K562 (cell line): ENCODE results near the gene SLC24A1. TPM values are rescaled to one million over a fixed set of nuclear protein-coding genes. Genes with fewer than 3 reads are reported as not detected.

ENCODE experiments used
- ATAC-seq: fragments of 200-7000 bp; cut with Tn5 transposase; 3 replicates; pipeline ENCODE4 v1.9.1; 2020; ENCODE audit warnings: moderate library complexity
- BruUV-seq: library from RNA; stranded (reverse); fragments of 400-500 nt; replicated peaks from 2 replicates; lab custom pipeline; 2021; lab: Mats Ljungman, UMichigan
- CTCF ChIA-PET: fragments of 300-600 bp; formaldehyde crosslinking; extraction: SDS; loops from one replicate; lab custom pipeline; 2021; ENCODE audit warnings: low intra/inter-chr PET ratio; lab: Yijun Ruan, JAX
- POLR2A ChIA-PET: fragments of 300-600, 350-650 bp; sonication (Branson Sonifier 250); formaldehyde crosslinking; extraction: SDS; loops from one replicate; lab custom pipeline; 2021; ENCODE audit warnings: antibody characterized with exemption, inconsistent platforms; lab: Yijun Ruan, JAX
- DNase-seq, 4 experiments: peaks; one replicate each; pipeline versions ENCODE4 v3.0.0 to v3.0.0-alpha.2; 2011 to 2018; ENCODE audit warnings: low spot score in 3 of 4, mixed read lengths in 3 of 4; ENCODE audit errors: extremely low read depth in 1 of 4
- FAIRE-seq: peaks from 2 replicates; lab custom pipeline; 2011; peaks lifted over from hg19 to GRCh38; lab: Jason Lieb, UNC
- H2AFZ ChIP-seq: 2 replicates; pipeline ENCODE4 v1.6.0; 2011; ENCODE audit warnings: low read depth, low read length, control low read depth, inconsistent platforms
- H3K27ac ChIP-seq: fragments of 200-600 bp; 3 replicates; pipeline ENCODE4 v1.8.0; 2011; ENCODE audit warnings: low read depth, mild to moderate bottlenecking, control low read depth, inconsistent platforms, low read length, moderate library complexity, mixed read lengths; ENCODE audit errors: extremely low read depth
- H3K27me3 ChIP-seq, 2 experiments: fragments of 300-600 bp in 1 of 2; 2 replicates in 1 of 2; 3 replicates in 1 of 2; pipeline versions ENCODE4 v1.6.0 to v1.8.0; 2011; ENCODE audit warnings: inconsistent platforms in 2 of 2, low read length in 2 of 2, mild to moderate bottlenecking in 1 of 2, mixed read lengths in 1 of 2, moderate library complexity in 1 of 2; ENCODE audit not compliant: control insufficient read depth in 2 of 2, insufficient read depth in 2 of 2
- H3K36me3 ChIP-seq: fragments of 300-600 bp; 3 replicates; pipeline ENCODE4 v1.8.0; 2011; ENCODE audit warnings: mild to moderate bottlenecking, low read length, inconsistent platforms; ENCODE audit not compliant: control insufficient read depth, insufficient read depth
- H3K4me1 ChIP-seq, 2 experiments: fragments of 200-600 bp in 1 of 2; replicated peaks in 1 of 2; 2 replicates in 1 of 2; 3 replicates in 1 of 2; pipeline versions ENCODE4 v1.5.1 to v1.8.0; 2011; ENCODE audit warnings: inconsistent platforms in 2 of 2, low read length in 2 of 2, mild to moderate bottlenecking in 1 of 2, mixed read lengths in 1 of 2, moderate library complexity in 1 of 2; ENCODE audit not compliant: control insufficient read depth in 2 of 2, insufficient read depth in 2 of 2
- H3K4me2 ChIP-seq: 2 replicates; pipeline ENCODE4 v1.6.1; 2011; ENCODE audit warnings: low read length, control low read depth, inconsistent platforms, mixed read lengths; ENCODE audit not compliant: insufficient read depth
- H3K4me3 ChIP-seq: fragments of 200-600 bp; sonication (generic), shearing (Covaris generic); 2 replicates; pipeline ENCODE4 v1.5.1; 2016; ENCODE audit warnings: control low read depth, inconsistent platforms
- H3K79me2 ChIP-seq: fragments of 200-600 bp; 3 replicates; pipeline ENCODE4 v1.8.0; 2011; ENCODE audit warnings: low read length, inconsistent platforms; ENCODE audit not compliant: control insufficient read depth, insufficient read depth
- H3K9ac ChIP-seq, 2 experiments: 2 replicates each; pipeline versions ENCODE4 v1.6.0 to v1.6.1; 2011; ENCODE audit warnings: low read depth in 2 of 2, low read length in 2 of 2, control low read depth in 1 of 2, inconsistent platforms in 1 of 2, mild to moderate bottlenecking in 1 of 2, mixed read lengths in 1 of 2; ENCODE audit not compliant: insufficient read depth in 1 of 2
- H3K9me1 ChIP-seq: one replicate; pipeline ENCODE4 v1.6.0; 2011; ENCODE audit warnings: inconsistent platforms, mild to moderate bottlenecking, low read length, moderate library complexity; ENCODE audit not compliant: control insufficient read depth, insufficient read depth
- H3K9me3 ChIP-seq: replicated peaks from 2 replicates; pipeline ENCODE4 v1.5.1; 2011; ENCODE audit warnings: low read depth, low read length, inconsistent platforms; ENCODE audit not compliant: control insufficient read depth, insufficient read depth
- H4K20me1 ChIP-seq: replicated peaks from 2 replicates; pipeline ENCODE4 v1.6.1; 2011; ENCODE audit warnings: low read length, inconsistent platforms, mixed read lengths; ENCODE audit not compliant: control insufficient read depth, insufficient read depth
- CXXC5 ChIP-seq: fragments of 250-450 bp; sonication (Bioruptor Pico); IDR thresholded peaks from 2 replicates; pipeline ENCODE4 v1.8.0; 2022; ENCODE audit warnings: inconsistent platforms, mild to moderate bottlenecking, moderate library complexity
- ERF ChIP-seq: fragments of 450-650 bp; formaldehyde crosslinking; IDR thresholded peaks from 2 replicates; pipeline ENCODE4 v1.4.0; 2020; ENCODE audit warnings: mild to moderate bottlenecking, mixed read lengths
- KDM5B ChIP-seq: fragments of 200-600 bp; sonication (generic); IDR thresholded peaks from 2 replicates; pipeline ENCODE4 v1.6.1; 2012; ENCODE audit warnings: low read depth, mild to moderate bottlenecking, moderate library complexity, low read length, control low read depth, inconsistent platforms; ENCODE audit not compliant: insufficient replicate concordance
- KLF1 ChIP-seq: fragments of 450-650 bp; IDR thresholded peaks from 2 replicates; pipeline ENCODE4 v1.6.1; 2016; ENCODE audit warnings: missing genetic modification characterization, missing compliant biosample characterization
- MTA3 ChIP-seq: fragments of 450-650 bp; formaldehyde crosslinking; IDR thresholded peaks from 2 replicates; pipeline ENCODE4 v1.6.1; 2017; ENCODE audit warnings: mild to moderate bottlenecking, borderline replicate concordance
- NFIC ChIP-seq: fragments of 450-650 bp; IDR thresholded peaks from 2 replicates; pipeline ENCODE4 v1.6.1; 2017; ENCODE audit warnings: mild to moderate bottlenecking, inconsistent platforms
- RBM15 ChIP-seq: fragments of 200-400 bp; formaldehyde crosslinking; IDR thresholded peaks from 2 replicates; pipeline ENCODE4 v1.6.1; 2018; ENCODE audit warnings: mild to moderate bottlenecking, low read length, moderate library complexity; ENCODE audit not compliant: insufficient read depth
- SRSF7 ChIP-seq: fragments of 200-400 bp; formaldehyde crosslinking; optimal IDR thresholded peaks from 2 replicates; pipeline ENCODE3; 2017; ENCODE audit warnings: mild to moderate bottlenecking, low read depth, low read length
- ZBTB8A ChIP-seq: fragments of 450-650 bp; IDR thresholded peaks from 2 replicates; pipeline ENCODE4 v1.6.1; 2018; ENCODE audit warnings: mild to moderate bottlenecking, moderate library complexity; ENCODE audit not compliant: partially characterized antibody
- ZNF133 ChIP-seq: fragments of 250-450 bp; sonication (Bioruptor Pico); IDR thresholded peaks from 2 replicates; pipeline ENCODE4 v1.4.0; 2020; ENCODE audit warnings: mild to moderate bottlenecking
- ZNF324 ChIP-seq: fragments of 250-450 bp; sonication (Bioruptor Pico); IDR thresholded peaks from 2 replicates; pipeline ENCODE4 v1.4.0; 2020; ENCODE audit warnings: mild to moderate bottlenecking
- ZNF584 ChIP-seq: fragments of 200-800 bp; sonication (Bioruptor generic); IDR thresholded peaks from 2 replicates; pipeline ENCODE4 v1.6.1; 2016; ENCODE audit warnings: low read depth, mild to moderate bottlenecking, missing genetic modification characterization, missing compliant biosample characterization
- ZNF766 ChIP-seq: fragments of 200-800 bp; sonication (Bioruptor generic); conservative IDR thresholded peaks from 2 replicates; pipeline ENCODE4 v1.6.1; 2016; ENCODE audit warnings: missing genetic modification characterization, missing compliant biosample characterization
- ZNF77 ChIP-seq: fragments of 250-450 bp; sonication (Bioruptor Pico); IDR thresholded peaks from 2 replicates; pipeline ENCODE4 v1.5.0; 2020
- WGBS: fragments of 100-300 bp; shearing (Covaris generic); methylation state at CpG from one replicate; pipeline ENCODE4 v1.1.6; 2016; ENCODE audit warnings: low coverage, mixed read lengths; ENCODE audit not compliant: insufficient coverage; ENCODE audit errors: missing lambda C conversion rate; 5-methylcytosine and 5-hydroxymethylcytosine counted together
- in situ Hi-C: fragments of 300-500 bp; cut with MboI; formaldehyde crosslinking; loops from 4 replicates; pipeline ENCODE4 v1.15.0; 2018; ENCODE audit warnings: inconsistent platforms, mixed read lengths
- intact Hi-C: fragments of 100-400 bp; cut with micrococcal nuclease; formaldehyde crosslinking; loops from 2 replicates; pipeline ENCODE4 v1.14.2; 2022
- polyA plus RNA-seq, 8 experiments: library from polyadenylated mRNA; depleted of rRNA in 4 of 8; stranded (reverse) in 5 of 8; unstranded in 3 of 8; fragments of >200 nt; fragmentation: Nextera tagmentation in 2 of 8; fragmentation: Illumina TruSeq in 1 of 8; extraction: Ambion mirVana in 2 of 8; extraction: Trizol in 1 of 8; gene quantifications; 2 replicates each; pipeline versions ENCODE4 v1.2.1 to v1.2.3, GENCODE V29; 2011 to 2014; ENCODE audit warnings: inconsistent platforms in 1 of 8, missing spikeins in 1 of 8
- total RNA-seq, 7 experiments: library from RNA; depleted of rRNA in 6 of 7; stranded (reverse); fragments of >200 nt in 6 of 7; fragmentation: Illumina TruSeq in 2 of 7; extraction: Trizol in 2 of 7; gene quantifications; 2 replicates each; pipeline versions ENCODE4 v1.2.1 to v1.2.3, GENCODE V29; 2011 to 2021; ENCODE audit warnings: low replicate concordance in 1 of 7
- TF ChIP-seq, protein P1 (sequence below): fragments of 450-650 bp; IDR thresholded peaks from 2 replicates; pipeline ENCODE4 v1.6.1; 2018; ENCODE audit warnings: mild to moderate bottlenecking, low read depth; ENCODE audit not compliant: partially characterized antibody
- TF ChIP-seq, protein P2 (sequence below): fragments of 450-650 bp; IDR thresholded peaks from 2 replicates; pipeline ENCODE4 v1.7.1; 2018; ENCODE audit warnings: mild to moderate bottlenecking, low read depth; ENCODE audit not compliant: partially characterized antibody
- TF ChIP-seq, protein P3 (sequence below): fragments of 450-650 bp; formaldehyde crosslinking; IDR thresholded peaks from 2 replicates; pipeline ENCODE4 v1.4.0; 2022; ENCODE audit warnings: mild to moderate bottlenecking, moderate library complexity

The SLC24A1 gene
- total and polyA plus RNA-seq, 9 of the 15 experiments (the other 6 are each of a cell fraction or from before 2014, with no cell fraction given), result 3.1 to 8.2 (median 5.5) TPM

DNA sequence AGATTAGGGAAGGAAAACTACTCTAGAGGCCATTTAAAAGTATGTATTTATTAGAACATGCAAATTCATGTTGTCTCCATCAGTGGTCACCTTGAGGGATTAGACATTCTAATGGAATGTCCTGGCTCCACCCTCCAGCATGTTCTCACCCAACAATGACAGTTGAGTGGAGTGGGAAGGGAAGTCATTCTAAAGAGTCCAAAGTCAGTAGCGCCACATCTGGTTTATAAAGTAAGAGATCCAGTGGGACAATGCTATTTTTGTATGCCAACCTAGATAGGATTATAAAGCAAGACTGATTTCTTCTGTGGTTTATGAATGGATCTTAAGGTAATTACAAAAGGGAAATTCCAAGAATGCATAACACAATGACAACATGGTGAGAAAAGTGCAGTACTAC is 33.3 kb downstream of the SLC24A1 start:
- Histone ChIP-seq H4K20me1 (no peaks in the 10 kb centered on the region), H2AFZ (no peak overlapping the region), H3K36me3 (peaks cover 18% of the 10 kb centered on the region; the same call in 2 of the 3 replicates), H3K9me3 (no peaks in the 10 kb centered on the region), H3K4me2 (no peak overlapping the region), H3K9ac (no peak overlapping the region), H3K79me2 (no peaks in the 10 kb centered on the region), H3K4me1 (peaks cover 0 to 7% of the 10 kb centered on the region in 2 experiments; a peak in 2 of 5 replicates), H3K27me3 (no peaks in the 10 kb centered on the region), H3K9me1 (no peaks in the 10 kb centered on the region), H3K27ac (no peak overlapping the region), H3K4me3 (no peak overlapping the region)
- ATAC-seq (no peak), FAIRE-seq (no peak), DNase-seq (no peak)
- WGBS, result 100% methylated on average over 1 of the region's 1 CpG
- intact Hi-C loops, result no loop called here
- ChIA-PET POLR2A (interaction anchor here (0.8 kb wide), 1 partner anchor 657 kb away, joined by 3 read pairs; no protein-coding TSS in a partner anchor), CTCF (no interaction called here)
- in situ Hi-C loops, result no loop called here
- TSS peak; percentile 42 for BruUV-seq
- TF ChIP-seq, protein P1, sequence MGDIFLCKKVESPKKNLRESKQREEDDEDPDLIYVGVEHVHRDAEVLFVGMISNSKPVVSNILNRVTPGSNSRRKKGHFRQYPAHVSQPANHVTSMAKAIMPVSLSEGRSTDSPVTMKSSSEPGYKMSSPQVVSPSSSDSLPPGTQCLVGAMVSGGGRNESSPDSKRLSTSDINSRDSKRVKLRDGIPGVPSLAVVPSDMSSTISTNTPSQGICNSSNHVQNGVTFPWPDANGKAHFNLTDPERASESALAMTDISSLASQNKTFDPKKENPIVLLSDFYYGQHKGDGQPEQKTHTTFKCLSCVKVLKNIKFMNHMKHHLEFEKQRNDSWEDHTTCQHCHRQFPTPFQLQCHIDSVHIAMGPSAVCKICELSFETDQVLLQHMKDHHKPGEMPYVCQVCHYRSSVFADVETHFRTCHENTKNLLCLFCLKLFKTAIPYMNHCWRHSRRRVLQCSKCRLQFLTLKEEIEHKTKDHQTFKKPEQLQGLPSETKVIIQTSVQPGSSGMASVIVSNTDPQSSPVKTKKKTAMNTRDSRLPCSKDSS, result no peak
- TF ChIP-seq ERF (no peak), ZBTB8A (no peak), ZNF584 (CRISPR knock-in tag) (no peak), CXXC5 (CRISPR knock-in tag) (no peak), KLF1 (no peak), SRSF7 (no peak), ZNF77 (no peak), ZNF324 (CRISPR knock-in tag) (no peak), MTA3 (no peak), KDM5B (no peak), ZNF133 (CRISPR knock-in tag) (no peak), ZNF766 (CRISPR knock-in tag) (no peak), NFIC (no peak), RBM15 (no peak)
- TF ChIP-seq, protein P2, sequence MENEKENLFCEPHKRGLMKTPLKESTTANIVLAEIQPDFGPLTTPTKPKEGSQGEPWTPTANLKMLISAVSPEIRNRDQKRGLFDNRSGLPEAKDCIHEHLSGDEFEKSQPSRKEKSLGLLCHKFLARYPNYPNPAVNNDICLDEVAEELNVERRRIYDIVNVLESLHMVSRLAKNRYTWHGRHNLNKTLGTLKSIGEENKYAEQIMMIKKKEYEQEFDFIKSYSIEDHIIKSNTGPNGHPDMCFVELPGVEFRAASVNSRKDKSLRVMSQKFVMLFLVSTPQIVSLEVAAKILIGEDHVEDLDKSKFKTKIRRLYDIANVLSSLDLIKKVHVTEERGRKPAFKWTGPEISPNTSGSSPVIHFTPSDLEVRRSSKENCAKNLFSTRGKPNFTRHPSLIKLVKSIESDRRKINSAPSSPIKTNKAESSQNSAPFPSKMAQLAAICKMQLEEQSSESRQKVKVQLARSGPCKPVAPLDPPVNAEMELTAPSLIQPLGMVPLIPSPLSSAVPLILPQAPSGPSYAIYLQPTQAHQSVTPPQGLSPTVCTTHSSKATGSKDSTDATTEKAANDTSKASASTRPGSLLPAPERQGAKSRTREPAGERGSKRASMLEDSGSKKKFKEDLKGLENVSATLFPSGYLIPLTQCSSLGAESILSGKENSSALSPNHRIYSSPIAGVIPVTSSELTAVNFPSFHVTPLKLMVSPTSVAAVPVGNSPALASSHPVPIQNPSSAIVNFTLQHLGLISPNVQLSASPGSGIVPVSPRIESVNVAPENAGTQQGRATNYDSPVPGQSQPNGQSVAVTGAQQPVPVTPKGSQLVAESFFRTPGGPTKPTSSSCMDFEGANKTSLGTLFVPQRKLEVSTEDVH, result no peak
- TF ChIP-seq, protein P3, sequence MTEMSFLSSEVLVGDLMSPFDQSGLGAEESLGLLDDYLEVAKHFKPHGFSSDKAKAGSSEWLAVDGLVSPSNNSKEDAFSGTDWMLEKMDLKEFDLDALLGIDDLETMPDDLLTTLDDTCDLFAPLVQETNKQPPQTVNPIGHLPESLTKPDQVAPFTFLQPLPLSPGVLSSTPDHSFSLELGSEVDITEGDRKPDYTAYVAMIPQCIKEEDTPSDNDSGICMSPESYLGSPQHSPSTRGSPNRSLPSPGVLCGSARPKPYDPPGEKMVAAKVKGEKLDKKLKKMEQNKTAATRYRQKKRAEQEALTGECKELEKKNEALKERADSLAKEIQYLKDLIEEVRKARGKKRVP (CRISPR knock-in tag), result no peak
